ENCODE results near the gene TSPAN14.

GRCh38 chr10:80498078-80498832 lies 44.1 kb downstream of the TSPAN14 start:
- no peak for TF ChIP-seq CTCF (conservative IDR thresholded peaks at IDR 0.05; ENCODE audit: low read depth, low read length)
- no peak for TF ChIP-seq EZH2phosphoT487 (IDR thresholded peaks at IDR 0.05; ENCODE audit: borderline replicate concordance, low read length)
- TF ChIP-seq EZH2 (IDR thresholded peaks at IDR 0.05; ENCODE audit: low read length, unreplicated experiment) = no peak

Data from PC-3 (cell line).